Measurements from ENCODE around the gene LGALS9B.
"Not testable (repeated sequence)": the region's sequence is repeated elsewhere in the genome, so short reads cannot be mapped to it uniquely, and the experiment has no call there.

- TF ChIP-seq FOSL2 (IDR thresholded peaks at IDR 0.05); FOSL2 (CRISPR knock-in tag; IDR thresholded peaks at IDR 0.05); HMGXB4 (CRISPR knock-in tag; IDR thresholded peaks at IDR 0.05; ENCODE audit: borderline replicate concordance); POLR2A (IDR thresholded peaks at IDR 0.05; ENCODE audit: low read length); E2F6 (IDR thresholded peaks at IDR 0.05; ENCODE audit: borderline replicate concordance, low read depth): not testable (repeated sequence)
Observed at GRCh38 chr17:20444581-20445236, 22.6 kb downstream of the LGALS9B start.
